Left ventricle myocardium inferior (tissue), 1 donor: Measurements from ENCODE around the gene SCN8A. TPM values are rescaled to one million over a fixed set of nuclear protein-coding genes. Genes with fewer than 3 reads are reported as not detected.

Experiments
- DNase-seq: peaks from one replicate; pipeline ENCODE4 v3.0.0-alpha.2; 2020
- H3K27ac ChIP-seq: fragments of 200-600 bp; replicated peaks from 2 replicates; pipeline ENCODE4 v1.8.0; 2021
- H3K27me3 ChIP-seq: fragments of 200-600 bp; 2 replicates; pipeline ENCODE4 v1.8.0; 2021; ENCODE audit warnings: low read depth
- H3K36me3 ChIP-seq: fragments of 200-600 bp; 2 replicates; pipeline ENCODE4 v1.8.0; 2021
- H3K4me1 ChIP-seq: fragments of 200-600 bp; 2 replicates; pipeline ENCODE4 v1.8.0; 2021
- H3K4me3 ChIP-seq: fragments of 200-600 bp; 2 replicates; pipeline ENCODE4 v1.8.0; 2021; ENCODE audit warnings: mild to moderate bottlenecking, moderate library complexity
- H3K9me3 ChIP-seq: fragments of 200-600 bp; replicated peaks from 2 replicates; pipeline ENCODE4 v1.8.0; 2021
- intact Hi-C: fragments of 100-400 bp; cut with micrococcal nuclease; formaldehyde crosslinking; loops from one replicate; pipeline ENCODE4 v1.11.0; 2022
- total RNA-seq: library from RNA; stranded (reverse); fragmentation: NEBNext Ultra II Directional; extraction: Animal tissue kit (Norgen Biotek cat#: 25700); gene quantifications from one replicate; pipeline ENCODE4 v1.2.1, GENCODE V29; 2021
- TF ChIP-seq, protein P1 (sequence below): fragments of 200-600 bp; IDR thresholded peaks from 2 replicates; pipeline ENCODE4 v1.8.0; 2021; ENCODE audit warnings: antibody characterized with exemption, mild to moderate bottlenecking, borderline replicate concordance
- donor health status: DM: no; HTN: yes; CAD: no; lungs with severe emphysema.

SCN8A gene
- total RNA-seq, 1 donor from 2014 or later = 0.41 TPM

DNA sequence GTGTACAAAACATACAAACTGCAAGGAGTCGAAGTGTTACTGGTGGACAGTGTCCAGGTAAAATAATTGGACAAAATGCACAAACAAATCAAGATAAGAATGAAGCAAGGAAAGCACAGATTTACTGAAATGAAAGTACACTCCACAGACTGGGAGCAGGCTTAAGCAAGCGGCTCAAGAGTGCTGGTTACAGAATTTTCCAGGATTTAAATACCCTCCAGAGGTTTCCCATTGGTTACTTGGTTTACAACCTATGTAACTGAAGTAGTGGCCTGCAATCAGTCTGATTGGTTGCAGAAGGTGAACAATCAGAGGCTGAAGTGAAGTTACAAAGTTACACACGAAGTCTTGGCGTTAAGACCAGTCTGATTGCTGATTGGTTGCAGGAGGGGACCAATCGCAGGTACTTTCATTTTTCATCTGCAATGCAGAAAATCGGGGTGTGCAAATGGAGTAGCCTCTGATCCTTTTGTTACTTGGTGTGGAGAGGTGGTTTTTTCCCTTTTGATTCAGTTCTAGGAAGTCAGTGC, 11.6 kb upstream of the SCN8A start:
- Histone ChIP-seq H3K9me3 (peaks cover 7% of the 10 kb centered on the region), H3K4me1 (no peaks in the 10 kb centered on the region), H3K27me3 (peaks cover 47% of the 10 kb centered on the region), H3K36me3 (no peaks in the 10 kb centered on the region), H3K4me3 (no peak overlapping the region), H3K27ac (no peak overlapping the region)
- intact Hi-C loops = no loop called here
- DNase-seq = no peak
- TF ChIP-seq, protein P1, sequence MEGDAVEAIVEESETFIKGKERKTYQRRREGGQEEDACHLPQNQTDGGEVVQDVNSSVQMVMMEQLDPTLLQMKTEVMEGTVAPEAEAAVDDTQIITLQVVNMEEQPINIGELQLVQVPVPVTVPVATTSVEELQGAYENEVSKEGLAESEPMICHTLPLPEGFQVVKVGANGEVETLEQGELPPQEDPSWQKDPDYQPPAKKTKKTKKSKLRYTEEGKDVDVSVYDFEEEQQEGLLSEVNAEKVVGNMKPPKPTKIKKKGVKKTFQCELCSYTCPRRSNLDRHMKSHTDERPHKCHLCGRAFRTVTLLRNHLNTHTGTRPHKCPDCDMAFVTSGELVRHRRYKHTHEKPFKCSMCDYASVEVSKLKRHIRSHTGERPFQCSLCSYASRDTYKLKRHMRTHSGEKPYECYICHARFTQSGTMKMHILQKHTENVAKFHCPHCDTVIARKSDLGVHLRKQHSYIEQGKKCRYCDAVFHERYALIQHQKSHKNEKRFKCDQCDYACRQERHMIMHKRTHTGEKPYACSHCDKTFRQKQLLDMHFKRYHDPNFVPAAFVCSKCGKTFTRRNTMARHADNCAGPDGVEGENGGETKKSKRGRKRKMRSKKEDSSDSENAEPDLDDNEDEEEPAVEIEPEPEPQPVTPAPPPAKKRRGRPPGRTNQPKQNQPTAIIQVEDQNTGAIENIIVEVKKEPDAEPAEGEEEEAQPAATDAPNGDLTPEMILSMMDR = no peak

DNA sequence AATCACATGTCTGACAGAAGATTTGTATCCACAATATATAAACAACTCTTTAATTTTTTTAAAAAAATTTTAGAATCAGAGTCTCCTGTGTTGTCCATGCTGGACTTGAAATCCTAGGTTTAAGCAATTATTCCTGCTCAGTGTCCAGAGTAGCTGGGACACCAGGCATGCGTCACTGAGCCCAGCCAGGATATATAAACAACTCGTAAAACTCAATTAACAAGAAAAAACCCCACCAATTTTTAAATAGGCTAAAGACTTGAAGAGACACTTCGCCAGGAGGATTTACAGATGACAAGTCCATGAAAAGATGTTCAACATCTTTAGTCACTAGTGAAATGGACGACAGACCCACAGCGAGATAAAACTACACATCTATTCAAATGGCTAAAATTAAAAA, 2.0 kb upstream of the SCN8A start:
- TF ChIP-seq, protein P1 = no peak
- intact Hi-C loops = no loop called here
- H3K27ac ChIP-seq = no peak overlapping the region
- H3K36me3 ChIP-seq = no peaks in the 10 kb centered on the region
- peaks cover 92% of the 10 kb centered on the region for H3K27me3 ChIP-seq
- peaks cover 16% of the 10 kb centered on the region for H3K4me1 ChIP-seq
- H3K4me3 ChIP-seq = no peak overlapping the region
- no peak for DNase-seq
- H3K9me3 ChIP-seq = no peaks in the 10 kb centered on the region

DNA sequence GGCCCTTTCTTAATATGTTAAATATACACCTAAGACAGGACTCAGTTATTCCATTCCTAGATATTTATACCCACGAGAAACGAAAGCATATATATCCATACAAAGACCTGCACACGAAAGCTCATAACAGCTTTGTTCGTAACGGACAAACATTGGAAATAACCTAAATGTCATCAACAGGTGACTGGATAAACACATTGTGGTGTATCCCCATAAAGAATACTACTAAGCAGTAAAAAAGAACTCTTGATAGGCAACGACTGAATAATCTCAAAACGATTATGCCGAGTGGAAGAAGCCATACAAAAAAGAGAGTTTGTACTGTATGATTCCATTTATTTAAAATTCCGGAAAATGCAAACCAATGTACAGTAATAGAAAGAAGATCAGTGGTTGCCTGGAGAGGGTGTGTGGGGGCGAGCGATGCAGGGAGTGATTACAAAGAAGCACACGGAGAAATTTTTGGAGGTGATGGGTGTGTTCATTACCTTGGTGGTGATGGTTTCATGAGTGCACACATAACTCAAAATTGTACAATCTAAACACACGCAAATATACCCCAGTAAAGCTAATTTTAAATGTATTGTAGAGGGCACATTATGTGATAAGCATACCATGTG, 1.4 kb upstream of the SCN8A start:
- intact Hi-C loops = no loop called here
- Histone ChIP-seq H3K36me3 (no peaks in the 10 kb centered on the region), H3K9me3 (no peaks in the 10 kb centered on the region), H3K27me3 (peaks cover 92% of the 10 kb centered on the region), H3K27ac (no peak overlapping the region), H3K4me1 (peaks cover 16% of the 10 kb centered on the region), H3K4me3 (no peak overlapping the region)
- no peak for DNase-seq
- TF ChIP-seq, protein P1 = no peak

- intact Hi-C loops = no loop called here
- DNase-seq = peak; percentile 57
- TF ChIP-seq, protein P1 = peak; percentile 64
Measured at GRCh38 chr12:51590347-51591015, 552 bp upstream of the SCN8A start.

GRCh38 chr12:51592034-51592705, 1.1 kb downstream of the SCN8A start:
- H3K36me3 ChIP-seq = no peaks in the 10 kb centered on the region
- H3K4me3 ChIP-seq = no peak overlapping the region
- peaks cover 83% of the 10 kb centered on the region for H3K27me3 ChIP-seq
- H3K9me3 ChIP-seq = no peaks in the 10 kb centered on the region
- no peak overlapping the region for H3K27ac ChIP-seq
- DNase-seq = no peak
- intact Hi-C loops = no loop called here
- TF ChIP-seq, protein P1 = no peak
- peaks cover 16% of the 10 kb centered on the region for H3K4me1 ChIP-seq

More at GRCh38 chr12:51590347-51591015, 552 bp upstream of the SCN8A start:
- Histone ChIP-seq H3K4me3 (peak overlapping the region; percentile 76), H3K27me3 (peaks cover 92% of the 10 kb centered on the region), H3K9me3 (no peaks in the 10 kb centered on the region), H3K4me1 (peaks cover 16% of the 10 kb centered on the region), H3K36me3 (no peaks in the 10 kb centered on the region), H3K27ac (no peak overlapping the region)
